HG03520 (cell line): ENCODE measurements around the gene TRIM37.

Experiments used
- ATAC-seq: cut with Tn5 transposase; IDR thresholded peaks from one replicate; pipeline ENCODE4 v1.9.1; 2021; ENCODE audit warnings: mild to moderate bottlenecking, moderate library complexity; ENCODE audit not compliant: unreplicated experiment

The TRIM37 gene

GRCh38 chr17:58947824-58948223 lies 158.9 kb downstream of the TRIM37 start:
- ATAC-seq = no peak

DNA sequence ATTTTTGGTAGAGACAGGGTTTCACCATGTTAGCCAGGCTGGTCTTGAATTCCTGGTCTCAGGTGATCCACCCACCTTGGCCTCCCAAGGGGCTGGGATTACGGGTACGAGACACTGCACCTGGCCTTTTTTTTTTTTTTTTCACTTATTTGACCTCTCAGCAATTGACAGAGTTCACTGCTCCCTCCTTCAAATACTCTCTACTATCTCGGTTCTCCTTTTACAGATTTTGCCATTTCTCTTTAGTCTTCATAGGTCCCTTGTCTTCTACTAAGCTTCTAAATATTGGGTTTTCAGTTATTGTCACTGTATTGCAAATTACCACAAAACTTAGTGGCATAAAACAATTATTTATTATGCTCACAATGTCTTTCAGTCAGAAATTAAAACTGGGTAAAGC lies 159.3 kb downstream of the TRIM37 start:
- no peak for ATAC-seq

DNA sequence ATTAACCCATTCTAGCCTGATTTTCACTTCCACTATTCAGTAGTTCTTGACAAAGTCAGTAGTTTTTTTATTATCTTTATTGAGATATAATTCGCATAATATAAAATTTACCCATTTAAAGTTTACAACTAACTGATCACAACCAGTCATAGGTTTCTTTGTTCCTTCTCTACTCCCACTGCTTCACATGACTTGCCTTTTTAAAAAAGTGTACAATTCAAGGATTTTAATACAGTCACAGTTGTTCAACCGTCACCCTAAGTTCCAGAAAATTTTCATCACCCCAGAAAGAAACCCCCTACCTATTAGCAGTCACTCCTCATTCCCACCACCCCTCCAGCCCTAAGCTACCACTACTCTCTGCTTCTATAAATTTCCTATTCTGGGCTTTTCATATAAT lies 162.5 kb downstream of the TRIM37 start:
- no peak for ATAC-seq

DNA sequence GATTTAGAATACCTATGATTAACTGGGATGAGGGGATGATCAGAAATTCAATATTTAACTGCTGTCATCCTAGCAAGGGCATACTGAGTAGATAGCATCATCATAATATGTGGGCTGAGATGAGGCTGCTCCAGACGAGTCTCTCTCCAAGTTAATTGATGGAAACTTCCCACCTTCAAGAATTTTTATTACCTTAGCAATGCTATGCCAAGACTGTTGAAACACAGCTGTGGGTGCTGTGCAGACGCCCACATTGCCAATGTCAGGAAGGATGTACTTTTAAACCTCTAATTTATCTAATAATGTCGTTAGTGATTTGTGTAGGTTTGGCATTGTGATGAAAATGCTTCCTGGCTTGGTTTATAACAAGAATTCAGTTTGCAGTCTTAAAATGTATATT lies 170.4 kb downstream of the TRIM37 start:
- no peak for ATAC-seq

GRCh38 chr17:58932956-58933355 lies 173.7 kb downstream of the TRIM37 start:
- ATAC-seq = no peak
